Measurements from ENCODE around the gene ABHD12. TPM values are rescaled to one million over a fixed set of nuclear protein-coding genes. Genes with fewer than 3 reads are reported as not detected.
"Not testable (repeated sequence)": the region's sequence is repeated elsewhere in the genome, so short reads cannot be mapped to it uniquely, and the experiment has no call there.

The ABHD12 gene
- total RNA-seq, 1 donor from 2014 or later = 42.9 TPM

DNA sequence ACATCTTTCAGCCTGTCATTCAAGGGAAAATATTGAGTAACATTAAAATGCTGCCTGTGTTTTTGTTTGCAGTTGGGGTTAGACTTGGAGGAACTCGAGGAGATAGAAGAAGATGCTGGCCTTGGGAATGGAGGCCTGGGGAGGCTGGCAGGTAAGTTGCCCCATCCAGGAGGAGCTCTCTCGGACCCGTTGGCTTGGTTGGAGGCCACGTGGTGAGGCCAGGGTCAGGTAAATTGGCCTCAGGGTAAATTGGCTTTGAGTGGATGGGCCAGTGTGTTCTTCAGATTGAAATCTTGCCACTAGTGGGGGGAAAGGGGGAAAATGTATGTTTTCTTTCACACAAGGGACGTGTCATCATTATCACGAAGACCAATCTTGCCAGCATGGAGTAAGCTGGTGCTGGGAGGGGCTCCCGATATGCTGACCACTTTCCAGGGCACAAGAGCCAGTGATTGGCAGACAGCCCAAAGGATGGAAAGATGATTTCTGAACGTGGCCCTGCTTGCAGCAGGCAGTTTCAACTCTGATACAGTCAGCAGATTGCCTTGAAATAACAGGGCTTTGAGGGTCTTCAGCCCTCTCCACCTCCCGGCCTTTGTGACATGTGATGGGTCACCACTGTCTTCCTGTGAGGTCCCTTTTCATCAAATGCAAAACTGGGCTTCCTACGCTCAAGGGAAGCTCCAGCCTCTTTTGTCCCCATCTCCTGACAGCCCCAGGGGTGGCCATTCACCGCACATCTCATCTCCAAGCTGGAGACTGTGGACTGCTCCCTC, 121.4 kb downstream of the ABHD12 start:
- Mint-ChIP-seq H3K27ac (ENCODE audit: unreplicated experiment) (no peak overlapping the region), H3K36me3 (ENCODE audit: unreplicated experiment) (peaks cover 52% of the 10 kb centered on the region), H3K4me1 (ENCODE audit: unreplicated experiment) (no peaks in the 10 kb centered on the region), H3K27me3 (ENCODE audit: unreplicated experiment) (no peaks in the 10 kb centered on the region), H3K9me3 (ENCODE audit: unreplicated experiment) (peaks cover 3% of the 10 kb centered on the region), H3K4me3 (ENCODE audit: unreplicated experiment) (no peak overlapping the region)
- TF ChIP-seq CTCF (IDR thresholded peaks at IDR 0.05) = no peak
- DNase-seq (ENCODE audit: extremely low spot score, unreplicated experiment) = peak; percentile 68

- not testable (repeated sequence) for H3K9me3 Mint-ChIP-seq (ENCODE audit: unreplicated experiment); H3K4me3 Mint-ChIP-seq (ENCODE audit: unreplicated experiment); H3K27me3 Mint-ChIP-seq (ENCODE audit: unreplicated experiment); H3K27ac Mint-ChIP-seq (ENCODE audit: unreplicated experiment)
- H3K36me3 Mint-ChIP-seq (ENCODE audit: unreplicated experiment) = peaks cover 52% of the 10 kb centered on the region
- H3K4me1 Mint-ChIP-seq (ENCODE audit: unreplicated experiment) = peaks cover 24% of the 10 kb centered on the region
- peak; percentile 49 for DNase-seq (ENCODE audit: extremely low spot score, unreplicated experiment)
Observed at GRCh38 chr20:25260770-25261437, 129.7 kb downstream of the ABHD12 start.

DNA sequence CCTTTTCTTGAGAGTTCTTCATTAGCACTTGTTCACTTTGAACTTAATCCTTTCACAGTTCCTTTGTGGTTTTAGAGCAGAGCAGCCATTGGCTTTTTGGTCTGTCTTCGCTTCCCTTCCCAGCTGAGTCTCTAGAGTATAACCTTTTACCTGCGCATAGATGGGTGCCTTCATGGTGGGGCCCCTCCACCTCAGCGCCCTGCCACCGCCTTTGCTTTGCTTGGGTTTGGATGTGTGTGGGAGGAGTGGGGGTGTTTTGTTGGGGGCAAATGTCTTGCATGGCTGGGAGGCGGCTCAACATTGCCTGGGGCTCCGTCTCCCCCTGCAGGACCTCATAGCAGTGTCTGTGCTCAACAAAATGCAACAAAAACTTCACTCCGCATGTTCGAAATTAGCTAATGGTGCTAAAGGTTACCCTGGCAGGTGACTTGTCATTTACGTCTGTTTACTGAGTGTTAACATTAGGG, 130.8 kb downstream of the ABHD12 start:
- Mint-ChIP-seq H3K4me1 (ENCODE audit: unreplicated experiment) (peaks cover 27% of the 10 kb centered on the region), H3K27me3 (ENCODE audit: unreplicated experiment) (no peaks in the 10 kb centered on the region), H3K4me3 (ENCODE audit: unreplicated experiment) (no peak overlapping the region), H3K9me3 (ENCODE audit: unreplicated experiment) (peaks cover 6% of the 10 kb centered on the region), H3K27ac (ENCODE audit: unreplicated experiment) (no peak overlapping the region), H3K36me3 (ENCODE audit: unreplicated experiment) (peaks cover 52% of the 10 kb centered on the region)
- no peak for TF ChIP-seq CTCF (IDR thresholded peaks at IDR 0.05)
- no peak for DNase-seq (ENCODE audit: extremely low spot score, unreplicated experiment)

GRCh38 chr20:25259358-25259757, 131.3 kb downstream of the ABHD12 start:
- Mint-ChIP-seq H3K4me1 (ENCODE audit: unreplicated experiment) (peaks cover 31% of the 10 kb centered on the region), H3K9me3 (ENCODE audit: unreplicated experiment) (peaks cover 4% of the 10 kb centered on the region), H3K4me3 (ENCODE audit: unreplicated experiment) (no peak overlapping the region), H3K27me3 (ENCODE audit: unreplicated experiment) (no peaks in the 10 kb centered on the region), H3K36me3 (ENCODE audit: unreplicated experiment) (peaks cover 50% of the 10 kb centered on the region), H3K27ac (ENCODE audit: unreplicated experiment) (no peak overlapping the region)
- TF ChIP-seq CTCF (IDR thresholded peaks at IDR 0.05) = no peak
- no peak for DNase-seq (ENCODE audit: extremely low spot score, unreplicated experiment)

- peaks cover 46% of the 10 kb centered on the region for H3K36me3 Mint-ChIP-seq (ENCODE audit: unreplicated experiment)
- TF ChIP-seq CTCF (IDR thresholded peaks at IDR 0.05) = no peak
- no peak overlapping the region for H3K4me3 Mint-ChIP-seq (ENCODE audit: unreplicated experiment)
- H3K4me1 Mint-ChIP-seq (ENCODE audit: unreplicated experiment) = peaks cover 32% of the 10 kb centered on the region
- no peaks in the 10 kb centered on the region for H3K27me3 Mint-ChIP-seq (ENCODE audit: unreplicated experiment)
- DNase-seq (ENCODE audit: extremely low spot score, unreplicated experiment) = no peak
- H3K9me3 Mint-ChIP-seq (ENCODE audit: unreplicated experiment) = no peaks in the 10 kb centered on the region
- H3K27ac Mint-ChIP-seq (ENCODE audit: unreplicated experiment) = no peak overlapping the region
Observed at GRCh38 chr20:25258828-25259227, 131.8 kb downstream of the ABHD12 start.
